ENCODE data around the gene ANKFY1.

ANKFY1 gene, protein sequence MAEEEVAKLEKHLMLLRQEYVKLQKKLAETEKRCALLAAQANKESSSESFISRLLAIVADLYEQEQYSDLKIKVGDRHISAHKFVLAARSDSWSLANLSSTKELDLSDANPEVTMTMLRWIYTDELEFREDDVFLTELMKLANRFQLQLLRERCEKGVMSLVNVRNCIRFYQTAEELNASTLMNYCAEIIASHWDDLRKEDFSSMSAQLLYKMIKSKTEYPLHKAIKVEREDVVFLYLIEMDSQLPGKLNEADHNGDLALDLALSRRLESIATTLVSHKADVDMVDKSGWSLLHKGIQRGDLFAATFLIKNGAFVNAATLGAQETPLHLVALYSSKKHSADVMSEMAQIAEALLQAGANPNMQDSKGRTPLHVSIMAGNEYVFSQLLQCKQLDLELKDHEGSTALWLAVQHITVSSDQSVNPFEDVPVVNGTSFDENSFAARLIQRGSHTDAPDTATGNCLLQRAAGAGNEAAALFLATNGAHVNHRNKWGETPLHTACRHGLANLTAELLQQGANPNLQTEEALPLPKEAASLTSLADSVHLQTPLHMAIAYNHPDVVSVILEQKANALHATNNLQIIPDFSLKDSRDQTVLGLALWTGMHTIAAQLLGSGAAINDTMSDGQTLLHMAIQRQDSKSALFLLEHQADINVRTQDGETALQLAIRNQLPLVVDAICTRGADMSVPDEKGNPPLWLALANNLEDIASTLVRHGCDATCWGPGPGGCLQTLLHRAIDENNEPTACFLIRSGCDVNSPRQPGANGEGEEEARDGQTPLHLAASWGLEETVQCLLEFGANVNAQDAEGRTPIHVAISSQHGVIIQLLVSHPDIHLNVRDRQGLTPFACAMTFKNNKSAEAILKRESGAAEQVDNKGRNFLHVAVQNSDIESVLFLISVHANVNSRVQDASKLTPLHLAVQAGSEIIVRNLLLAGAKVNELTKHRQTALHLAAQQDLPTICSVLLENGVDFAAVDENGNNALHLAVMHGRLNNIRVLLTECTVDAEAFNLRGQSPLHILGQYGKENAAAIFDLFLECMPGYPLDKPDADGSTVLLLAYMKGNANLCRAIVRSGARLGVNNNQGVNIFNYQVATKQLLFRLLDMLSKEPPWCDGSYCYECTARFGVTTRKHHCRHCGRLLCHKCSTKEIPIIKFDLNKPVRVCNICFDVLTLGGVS

GRCh38 chr17:4263282-4264215, at the start of gene ANKFY1:
Gene ANKFY1, minus strand, starts transcription at chr17:4263979. Its CDS starts 38 bp downstream, at chr17:4263941.
- peak within 1 kb of the TSS; percentile 47 for H3K27ac ChIP-seq
- peak; percentile 53 for DNase-seq (ENCODE audit: low read depth, low spot score)

GRCh38 chr17:4310354-4311060, 46.7 kb upstream of the ANKFY1 start:
- no peak overlapping the region for H3K27ac ChIP-seq
- no peak for DNase-seq (ENCODE audit: low read depth, low spot score)

DNA sequence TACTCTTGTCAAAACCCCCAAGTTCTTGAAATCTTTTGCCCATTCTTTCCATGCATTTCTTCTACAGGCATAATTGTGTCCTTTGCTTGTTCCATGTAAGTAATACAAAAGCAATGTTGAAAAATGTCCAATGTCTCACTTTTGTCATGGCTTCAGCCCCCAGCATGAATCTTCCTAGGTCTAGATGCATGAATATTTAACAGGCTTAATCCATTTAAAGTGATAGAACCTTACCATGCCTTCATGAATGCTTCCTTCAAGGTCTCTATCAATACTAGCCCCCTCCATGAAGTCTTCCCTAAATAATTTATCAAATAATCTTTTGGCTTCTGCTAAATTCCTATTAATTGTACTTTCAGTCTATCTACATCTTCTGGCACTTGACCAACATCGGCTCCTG, 46.1 kb upstream of the ANKFY1 start:
- no peak overlapping the region for H3K27ac ChIP-seq
- DNase-seq (ENCODE audit: low read depth, low spot score) = no peak

DNA sequence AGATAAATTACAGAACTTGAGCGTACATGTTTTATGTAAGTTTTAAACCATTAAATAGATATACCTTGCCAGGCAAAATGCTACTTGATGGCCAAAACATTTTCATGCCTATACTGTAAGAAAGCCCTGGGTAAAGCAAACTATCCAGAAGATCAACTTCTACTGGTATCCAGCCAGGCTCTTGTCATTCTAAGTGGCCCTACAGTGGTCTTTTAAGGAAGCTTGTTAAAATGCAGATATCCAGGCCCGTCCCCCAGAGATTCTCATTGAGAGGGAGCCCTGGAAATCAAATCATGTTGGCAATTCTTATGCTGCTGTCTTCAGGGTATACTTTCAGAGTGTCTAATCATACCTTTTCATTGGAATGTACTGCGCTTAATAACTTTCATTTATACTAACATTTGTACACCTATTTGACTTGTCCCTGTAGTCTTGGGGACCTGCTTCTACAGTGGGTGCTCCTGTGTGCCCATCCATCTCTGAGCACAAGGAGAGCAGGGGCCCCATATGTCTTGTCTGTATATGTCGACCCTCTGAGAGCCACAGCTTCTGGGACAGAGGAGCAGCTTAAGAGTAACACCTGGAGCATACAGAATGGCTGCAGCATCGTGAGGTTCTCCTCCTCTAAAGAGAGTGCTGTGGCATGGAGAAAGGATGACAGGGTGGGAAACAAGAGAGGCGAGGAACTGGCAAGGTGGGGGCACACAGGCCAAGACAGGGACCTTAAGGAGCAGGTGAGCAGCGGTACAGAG, 43.6 kb upstream of the ANKFY1 start:
- H3K27ac ChIP-seq = no peak overlapping the region

GRCh38 chr17:4305224-4305623, 41.4 kb upstream of the ANKFY1 start:
- no peak for DNase-seq (ENCODE audit: low read depth, low spot score)
- H3K27ac ChIP-seq = no peak overlapping the region

More for the DNA sequence above, 43.6 kb upstream of the ANKFY1 start:
- no peak for DNase-seq (ENCODE audit: low read depth, low spot score)

GRCh38 chr17:4304417-4305027, 40.7 kb upstream of the ANKFY1 start:
- H3K27ac ChIP-seq = no peak overlapping the region
- no peak for DNase-seq (ENCODE audit: low read depth, low spot score)

- DNase-seq (ENCODE audit: low read depth, low spot score) = no peak
- no peak overlapping the region for H3K27ac ChIP-seq
Observed at GRCh38 chr17:4301066-4301465, 37.3 kb upstream of the ANKFY1 start.

GRCh38 chr17:4297351-4297750, 33.6 kb upstream of the ANKFY1 start:
- no peak overlapping the region for H3K27ac ChIP-seq
- DNase-seq (ENCODE audit: low read depth, low spot score) = no peak

DNA sequence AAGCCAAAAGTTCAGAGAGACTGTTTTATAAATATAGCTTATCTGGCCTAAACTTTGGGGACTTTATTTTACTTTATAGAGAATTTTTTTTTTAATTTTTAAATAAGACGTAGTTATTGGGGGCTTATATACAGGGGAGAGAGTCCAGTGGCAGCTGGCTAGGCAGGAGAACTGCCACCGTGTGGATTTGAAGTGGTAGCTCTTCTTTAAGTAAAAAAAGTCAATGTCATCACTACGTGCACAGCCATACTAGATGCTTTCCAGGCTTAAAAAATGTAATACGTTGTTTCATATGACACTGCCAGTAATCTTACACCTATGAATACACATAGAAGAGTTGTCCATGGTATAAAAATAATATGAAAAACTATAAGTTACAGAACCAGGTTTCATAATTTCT, 31.9 kb upstream of the ANKFY1 start:
- H3K27ac ChIP-seq = no peak overlapping the region
- no peak for DNase-seq (ENCODE audit: low read depth, low spot score)

DNA sequence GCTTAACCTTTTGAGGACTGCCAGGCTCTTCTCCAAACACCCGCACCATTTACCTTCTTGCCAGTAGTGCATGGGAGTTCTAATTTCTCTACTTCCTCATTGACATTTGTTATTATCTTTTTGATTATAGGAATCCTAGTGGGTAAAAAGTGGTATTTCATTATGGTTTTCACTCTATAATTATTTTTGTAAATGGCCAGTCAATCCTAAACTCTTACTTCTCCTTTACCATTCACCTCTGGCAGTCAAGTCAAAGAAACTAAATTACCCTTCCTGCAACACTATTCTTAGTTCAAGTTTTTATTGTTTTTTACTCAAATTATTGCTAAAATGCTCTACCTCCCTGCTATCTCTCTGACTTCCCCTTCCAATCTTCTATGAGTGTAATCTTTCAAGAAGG, 29.8 kb upstream of the ANKFY1 start:
- H3K27ac ChIP-seq = no peak overlapping the region
- DNase-seq (ENCODE audit: low read depth, low spot score) = no peak

DNA sequence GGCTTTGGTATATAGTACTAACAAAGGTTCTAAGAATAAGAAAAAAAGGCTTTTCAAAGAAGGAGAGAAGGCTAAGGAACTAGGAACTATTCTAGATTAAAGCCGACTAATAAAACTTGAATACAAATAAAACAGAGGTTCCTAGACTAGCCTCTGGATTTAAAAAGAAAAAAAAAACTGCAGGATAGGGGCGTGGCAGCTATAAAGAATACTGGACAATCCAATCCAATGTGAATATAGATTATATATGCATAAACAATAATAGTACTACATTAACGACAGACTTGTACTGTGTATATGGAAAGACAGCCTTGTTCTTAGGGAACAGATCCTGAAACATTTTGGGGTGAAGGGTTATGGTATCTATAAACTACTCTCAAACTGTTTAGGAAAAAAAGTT, 23.9 kb upstream of the ANKFY1 start:
- no peak overlapping the region for H3K27ac ChIP-seq
- DNase-seq (ENCODE audit: low read depth, low spot score) = no peak

GRCh38 chr17:4276514-4276913, 12.7 kb upstream of the ANKFY1 start:
- no peak for DNase-seq (ENCODE audit: low read depth, low spot score)

GRCh38 chr17:4272972-4273368, 9.2 kb upstream of the ANKFY1 start:
- no peak overlapping the region for H3K27ac ChIP-seq

More at GRCh38 chr17:4276514-4276913, 12.7 kb upstream of the ANKFY1 start:
- H3K27ac ChIP-seq = no peak overlapping the region

GRCh38 chr17:4272213-4272971, 8.6 kb upstream of the ANKFY1 start:
- DNase-seq (ENCODE audit: low read depth, low spot score) = no peak

More at GRCh38 chr17:4272972-4273368, 9.2 kb upstream of the ANKFY1 start:
- DNase-seq (ENCODE audit: low read depth, low spot score) = no peak

DNA sequence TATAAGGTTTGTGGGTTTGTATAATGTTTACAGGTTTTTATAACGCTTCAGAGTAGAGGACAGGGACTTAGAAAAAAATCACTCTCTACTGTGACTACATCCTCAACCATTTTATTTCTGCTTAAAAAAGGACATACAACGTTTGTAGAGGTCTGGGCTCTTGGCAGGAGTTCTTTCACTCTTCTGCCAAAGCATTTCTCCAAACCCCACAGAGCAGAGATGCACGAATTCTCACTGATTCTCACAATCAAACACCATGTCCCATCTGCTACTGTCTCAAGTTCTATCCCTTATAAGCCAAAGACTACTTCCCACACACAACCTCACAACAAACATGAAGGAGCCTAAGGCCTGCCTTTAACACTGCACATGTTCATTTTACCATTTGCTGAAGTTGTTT, 7.0 kb upstream of the ANKFY1 start:
- DNase-seq (ENCODE audit: low read depth, low spot score) = no peak
- H3K27ac ChIP-seq = no peak overlapping the region

More at GRCh38 chr17:4272213-4272971, 8.6 kb upstream of the ANKFY1 start:
- no peak overlapping the region for H3K27ac ChIP-seq

DNA sequence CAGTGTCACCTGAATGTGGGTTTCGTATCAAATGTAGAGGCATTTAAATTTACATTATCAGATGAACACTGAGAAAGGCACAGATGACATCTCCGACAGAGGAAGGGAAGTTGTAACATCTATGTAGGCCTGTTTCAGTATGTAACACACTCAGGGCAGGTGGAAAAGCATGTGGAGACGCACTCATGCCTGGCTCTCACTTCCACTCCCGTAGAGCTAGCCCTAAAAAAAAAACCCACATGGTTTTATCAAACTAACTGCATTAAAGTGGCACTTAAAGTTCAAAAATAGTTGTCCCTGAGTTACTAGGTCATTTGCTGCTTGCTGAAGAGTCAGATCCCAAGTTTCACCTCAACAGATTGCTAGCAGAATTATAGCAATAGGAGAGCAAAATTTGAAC, 6.1 kb upstream of the ANKFY1 start:
- H3K27ac ChIP-seq = no peak overlapping the region
- DNase-seq (ENCODE audit: low read depth, low spot score) = no peak

- DNase-seq (ENCODE audit: low read depth, low spot score) = no peak
- H3K27ac ChIP-seq = no peak overlapping the region
Observed at GRCh38 chr17:4267402-4267801, 3.6 kb upstream of the ANKFY1 start.
